Stromal cell of bone marrow (primary cell): Measurements from ENCODE around the gene HOMER2.
"Not testable (repeated sequence)": the region's sequence is repeated elsewhere in the genome, so short reads cannot be mapped to it uniquely, and the experiment has no call there.

Experiments used
- DNase-seq: peaks from one replicate; pipeline ENCODE4 v3.0.0-alpha.2; 2012; ENCODE audit warnings: low read depth

Gene HOMER2

DNA sequence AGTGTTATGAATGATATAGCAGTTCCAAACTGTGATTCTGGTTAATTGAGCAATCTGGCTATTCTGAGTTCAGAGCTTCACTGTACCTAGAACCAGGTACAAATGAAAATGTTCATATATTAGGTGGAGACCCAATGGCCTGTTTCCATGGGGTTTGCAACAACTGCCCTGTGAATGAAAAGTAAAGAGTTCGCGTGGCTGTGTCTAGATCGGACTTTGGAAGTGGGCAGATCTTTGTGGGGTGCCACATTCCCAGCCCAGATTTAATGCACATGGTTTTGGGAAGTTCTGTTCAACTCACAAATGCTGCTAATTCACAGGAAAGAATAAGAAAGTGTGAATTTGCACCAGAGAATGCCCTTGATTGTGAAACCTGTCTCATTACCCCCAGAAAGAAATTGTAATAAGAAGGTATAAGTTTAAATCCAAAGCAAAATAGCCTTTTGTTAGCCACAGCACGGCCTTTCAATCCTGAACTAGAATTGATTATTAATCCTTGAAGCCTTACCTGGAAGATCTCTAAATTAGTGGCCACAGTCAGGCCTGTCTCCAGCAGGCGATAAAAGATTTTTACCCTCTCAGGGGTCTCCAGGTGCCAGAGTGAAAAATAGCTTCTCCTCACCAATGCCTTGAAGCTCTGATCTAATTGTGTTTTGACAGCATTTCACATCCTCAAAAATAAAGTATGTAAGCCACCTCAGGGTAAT lies 120.5 kb downstream of the HOMER2 start:
- DNase-seq = no peak

DNA sequence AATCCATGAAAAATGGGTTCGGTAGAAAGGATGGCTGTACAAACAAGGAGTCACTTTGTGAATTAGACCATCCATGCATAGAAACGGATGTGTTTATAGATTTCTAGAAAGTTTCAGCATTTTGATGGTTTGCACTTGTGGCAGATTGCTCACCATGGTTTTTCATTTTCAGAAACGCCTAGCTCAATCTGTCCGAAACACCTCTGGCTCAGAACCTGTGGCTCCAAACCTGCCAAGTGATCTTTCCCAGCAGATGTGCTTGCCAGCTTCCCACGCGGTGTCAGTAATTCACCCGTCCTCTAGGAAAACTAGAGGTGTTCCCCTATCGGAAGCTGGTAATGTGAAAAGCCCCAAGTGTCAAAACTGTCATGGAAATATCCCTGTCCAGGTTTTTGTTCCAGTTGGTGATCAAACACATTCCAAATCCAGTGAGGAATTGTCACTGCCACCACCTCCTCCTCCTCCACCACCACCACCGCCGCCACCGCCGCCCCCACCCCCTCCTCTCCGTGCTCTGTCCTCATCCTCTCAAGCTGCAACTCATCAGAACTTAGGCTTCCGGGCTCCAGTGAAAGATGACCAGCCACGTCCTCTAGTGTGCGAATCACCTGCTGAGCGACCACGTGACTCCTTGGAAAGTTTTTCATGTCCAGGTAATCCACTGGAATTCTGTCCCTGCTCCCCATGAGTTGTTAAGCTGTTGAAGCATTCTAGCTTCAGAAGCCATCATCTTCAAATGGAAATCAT lies 121.9 kb downstream of the HOMER2 start:
- no peak for DNase-seq

DNA sequence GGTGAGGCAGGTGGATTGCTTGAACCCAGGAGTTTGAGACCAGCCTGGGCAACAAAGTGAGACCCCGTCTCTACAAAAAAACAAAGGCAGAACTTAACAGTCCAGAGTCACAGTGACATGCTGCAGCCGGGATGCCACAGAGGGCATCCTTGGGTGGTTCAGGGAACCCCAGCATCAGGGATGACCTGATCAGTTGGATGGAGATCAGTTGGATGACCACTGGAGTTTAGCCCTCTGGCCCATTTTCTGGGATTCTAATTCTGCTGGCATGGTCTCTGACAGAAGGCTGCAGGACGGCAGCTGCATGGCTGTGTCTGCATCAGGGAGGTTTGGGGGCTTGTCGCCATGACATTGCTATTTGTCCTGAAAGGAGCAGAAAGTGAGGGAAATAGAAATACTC lies 123.3 kb downstream of the HOMER2 start:
- DNase-seq = no peak

- DNase-seq = no peak
Measured at GRCh38 chr15:82828075-82828474, 124.4 kb downstream of the HOMER2 start.

DNA sequence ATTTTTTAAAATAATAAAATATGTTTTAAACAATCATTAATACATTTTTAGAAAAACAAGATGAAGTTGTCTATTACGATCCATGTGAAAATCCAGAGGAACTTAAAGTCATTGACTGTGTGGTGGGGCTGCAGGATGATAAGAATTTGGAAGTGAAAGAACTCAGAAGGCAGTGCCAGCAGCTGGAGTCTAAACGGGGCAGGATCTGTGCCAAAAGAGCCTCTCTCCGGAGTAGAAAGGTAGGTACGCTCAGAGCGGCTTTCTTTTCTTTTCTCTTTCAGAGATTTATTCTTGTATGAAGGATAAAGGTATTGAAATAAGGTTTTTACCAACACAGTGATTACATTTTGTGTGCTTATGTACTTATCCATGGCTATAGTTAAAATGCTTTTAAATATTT lies 129.5 kb downstream of the HOMER2 start:
- DNase-seq = no peak

GRCh38 chr15:82821851-82822250 lies 130.7 kb downstream of the HOMER2 start:
- not testable (repeated sequence) for DNase-seq

DNA sequence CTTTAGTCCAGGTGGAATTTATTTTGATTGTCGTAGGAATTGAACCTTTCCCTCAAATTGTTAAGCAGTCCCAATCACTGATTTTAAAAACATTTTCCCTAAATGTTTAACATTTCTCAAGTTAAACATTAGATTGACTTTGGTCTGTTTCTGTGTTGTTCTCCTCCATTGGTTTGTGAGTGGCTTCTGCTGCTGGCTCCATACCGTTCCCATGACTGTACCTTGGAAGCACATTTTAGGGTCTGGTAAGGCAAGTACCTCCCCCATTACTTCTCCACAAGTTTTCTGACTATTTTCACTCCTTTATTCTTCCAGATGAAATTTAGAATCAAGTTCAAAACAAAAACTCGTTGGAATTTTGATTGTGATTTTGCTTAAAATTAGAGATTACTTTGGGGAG lies 131.1 kb downstream of the HOMER2 start:
- not testable (repeated sequence) for DNase-seq

GRCh38 chr15:82820128-82820527 lies 132.4 kb downstream of the HOMER2 start:
- no peak for DNase-seq

- no peak for DNase-seq
Measured at GRCh38 chr15:82812994-82813393, 139.5 kb downstream of the HOMER2 start.

GRCh38 chr15:82810890-82811426 lies 141.6 kb downstream of the HOMER2 start:
- no peak for DNase-seq

- no peak for DNase-seq
Measured at GRCh38 chr15:82810061-82810889, 142.2 kb downstream of the HOMER2 start.

GRCh38 chr15:82809308-82810060 lies 143.0 kb downstream of the HOMER2 start, which contains the start of gene WHAMM:
TSS of gene WHAMM (plus strand) at chr15:82809628. CDS start at chr15:82809727, 99 bp downstream.
- DNase-seq = peak; percentile 99

- DNase-seq = no peak
Measured at GRCh38 chr15:82808634-82809041, 143.9 kb downstream of the HOMER2 start.

GRCh38 chr15:82807920-82808633 lies 144.4 kb downstream of the HOMER2 start:
- DNase-seq = no peak

GRCh38 chr15:82805994-82806406 lies 146.5 kb downstream of the HOMER2 start, which contains the start of gene FSD2:
TSS of gene FSD2 (minus strand) at chr15:82806069. CDS start at chr15:82787390, 18,679 bp downstream.
- no peak for DNase-seq

GRCh38 chr15:82804575-82804949 lies 148.0 kb downstream of the HOMER2 start:
- DNase-seq = no peak

DNA sequence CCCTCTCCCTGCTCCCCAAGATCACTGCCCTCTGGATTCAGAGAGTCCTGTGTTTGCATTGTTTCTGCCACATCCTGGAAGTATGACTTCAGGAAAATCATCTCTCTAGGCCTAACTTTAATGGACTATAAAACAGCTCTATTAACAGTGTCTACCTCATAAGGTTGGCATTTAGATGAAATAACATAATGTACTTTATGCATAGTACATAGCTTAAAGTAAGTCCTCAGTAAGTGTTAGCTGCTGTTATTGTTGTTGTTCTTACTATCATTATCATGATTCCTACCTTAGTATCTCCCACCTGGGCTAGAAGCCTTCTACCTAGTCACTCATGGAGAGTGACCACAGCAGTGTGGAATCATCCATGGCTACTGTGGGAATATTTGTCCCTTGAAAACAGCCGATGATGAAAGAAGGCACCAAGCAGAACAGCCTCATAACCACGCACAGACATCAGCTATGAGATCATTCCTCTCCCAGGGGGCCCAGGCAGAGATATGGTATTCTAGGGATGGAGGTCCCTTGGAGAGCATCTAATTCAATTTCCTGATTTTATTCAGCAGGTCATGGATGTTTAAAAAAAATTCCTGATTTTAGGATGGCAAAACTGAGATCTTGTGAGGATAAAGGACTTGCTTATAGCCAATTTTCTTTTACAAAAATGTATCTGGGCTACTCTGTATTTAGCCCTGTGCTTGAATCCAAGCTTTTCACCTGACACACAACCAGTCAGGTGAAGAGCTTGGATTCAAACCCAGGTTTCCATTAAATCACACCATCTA lies 148.5 kb downstream of the HOMER2 start:
- no peak for DNase-seq

DNA sequence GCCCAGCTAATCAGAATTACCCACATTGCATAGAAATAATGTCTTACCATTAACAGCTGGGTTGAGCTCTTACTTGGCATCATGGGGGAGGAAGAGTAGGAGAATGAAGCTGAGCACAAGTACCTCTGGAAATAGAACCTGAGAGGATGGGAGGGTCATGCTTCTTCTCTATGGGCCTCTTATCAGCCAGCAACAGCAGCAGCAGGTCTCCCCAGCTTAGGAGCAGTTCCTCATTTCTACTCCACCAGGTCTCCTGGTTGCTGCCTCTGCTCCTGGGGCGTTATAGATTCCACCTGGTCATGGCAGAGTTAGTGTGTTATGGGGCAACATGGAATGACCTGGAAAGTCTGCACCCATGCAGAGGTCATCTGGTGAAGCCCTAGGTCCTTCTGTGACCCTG lies 150.0 kb downstream of the HOMER2 start:
- no peak for DNase-seq

DNA sequence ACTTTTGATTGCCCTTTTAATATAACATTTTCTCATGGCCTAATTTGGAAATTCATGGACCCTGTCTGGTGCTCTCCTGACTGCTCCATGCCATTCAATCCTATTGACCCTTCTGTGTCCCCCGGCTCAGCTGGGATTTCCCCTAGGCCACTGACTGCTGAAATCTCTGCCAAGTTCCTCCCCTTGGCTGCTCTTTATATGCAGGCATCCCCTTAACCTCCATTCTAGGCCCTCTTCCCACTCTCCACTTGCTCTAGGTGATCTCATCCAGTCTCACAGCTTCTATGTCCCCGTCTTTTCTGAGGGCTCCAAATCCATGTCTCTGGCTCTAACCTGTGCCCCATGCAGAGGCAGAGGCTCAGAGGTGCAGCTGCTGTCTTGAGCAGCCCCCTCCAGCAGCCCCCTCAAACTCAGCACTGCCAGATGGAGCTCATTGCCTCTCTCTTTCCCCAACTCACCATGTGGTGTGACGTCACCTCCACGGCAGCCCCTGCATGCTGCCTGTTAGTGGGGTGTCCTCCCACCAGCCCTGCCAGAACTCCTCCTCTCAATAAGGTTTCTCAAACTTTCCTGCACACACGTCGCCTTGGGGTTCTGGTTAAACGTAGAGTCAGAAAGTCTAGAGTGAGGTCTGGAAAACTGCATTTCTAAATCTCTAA lies 153.2 kb downstream of the HOMER2 start:
- DNase-seq = no peak
